ENCODE data around the gene MRFAP1. TPM values are rescaled to one million over a fixed set of nuclear protein-coding genes. Genes with fewer than 3 reads are reported as not detected.
"Not testable (repeated sequence)": the region's sequence is repeated elsewhere in the genome, so short reads cannot be mapped to it uniquely, and the experiment has no call there.

MRFAP1 gene
- total RNA-seq, 4 donors from 2014 or later = 147 to 234 (median 186) TPM

DNA sequence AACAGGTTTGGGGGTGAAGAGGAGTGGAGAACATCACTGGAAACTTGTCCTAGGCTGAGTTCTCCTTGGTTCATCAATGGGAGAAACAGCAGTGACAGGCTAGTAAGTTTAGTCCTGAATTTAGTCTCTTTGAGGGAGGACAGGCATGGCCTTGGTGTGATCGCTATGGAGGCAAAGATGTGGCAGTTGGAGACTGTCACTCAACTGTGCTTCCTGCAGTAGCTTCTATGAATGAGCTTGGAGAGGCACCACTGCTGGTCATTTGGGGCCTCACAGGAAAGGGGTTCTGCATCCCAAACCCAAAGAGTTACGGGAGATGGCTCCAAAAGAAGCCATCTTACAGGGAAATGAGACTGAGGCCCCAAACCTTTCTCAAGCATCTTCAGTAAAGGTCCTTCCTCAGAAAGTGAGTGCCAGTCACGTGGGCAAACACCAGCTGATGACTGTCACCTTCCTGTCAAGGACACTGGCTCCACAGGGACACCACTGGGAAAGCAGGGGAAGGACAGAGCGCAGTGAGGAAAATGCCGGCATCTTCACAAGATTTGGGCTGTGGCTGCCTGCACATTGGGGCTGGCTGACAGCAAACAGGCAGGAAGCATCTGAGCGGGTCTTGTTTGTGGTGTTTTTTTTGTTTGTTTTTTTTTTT, 7.2 kb downstream of the MRFAP1 start:
- no peaks in the 10 kb centered on the region for H3K9me3 ChIP-seq
- intact Hi-C loops (cut with DNase I) = no loop called here
- H3K4me3 ChIP-seq = no peak overlapping the region
- H3K4me1 ChIP-seq = peaks cover 0 to 12% (median 4%) of the 10 kb centered on the region in 3 donors
- H3K27me3 ChIP-seq = no peaks in the 10 kb centered on the region
- DNase-seq = no peak
- TF ChIP-seq, protein P1, sequence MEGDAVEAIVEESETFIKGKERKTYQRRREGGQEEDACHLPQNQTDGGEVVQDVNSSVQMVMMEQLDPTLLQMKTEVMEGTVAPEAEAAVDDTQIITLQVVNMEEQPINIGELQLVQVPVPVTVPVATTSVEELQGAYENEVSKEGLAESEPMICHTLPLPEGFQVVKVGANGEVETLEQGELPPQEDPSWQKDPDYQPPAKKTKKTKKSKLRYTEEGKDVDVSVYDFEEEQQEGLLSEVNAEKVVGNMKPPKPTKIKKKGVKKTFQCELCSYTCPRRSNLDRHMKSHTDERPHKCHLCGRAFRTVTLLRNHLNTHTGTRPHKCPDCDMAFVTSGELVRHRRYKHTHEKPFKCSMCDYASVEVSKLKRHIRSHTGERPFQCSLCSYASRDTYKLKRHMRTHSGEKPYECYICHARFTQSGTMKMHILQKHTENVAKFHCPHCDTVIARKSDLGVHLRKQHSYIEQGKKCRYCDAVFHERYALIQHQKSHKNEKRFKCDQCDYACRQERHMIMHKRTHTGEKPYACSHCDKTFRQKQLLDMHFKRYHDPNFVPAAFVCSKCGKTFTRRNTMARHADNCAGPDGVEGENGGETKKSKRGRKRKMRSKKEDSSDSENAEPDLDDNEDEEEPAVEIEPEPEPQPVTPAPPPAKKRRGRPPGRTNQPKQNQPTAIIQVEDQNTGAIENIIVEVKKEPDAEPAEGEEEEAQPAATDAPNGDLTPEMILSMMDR (IDR thresholded peaks at IDR 0.05) = no peak
- no peak for TF ChIP-seq POLR2A (IDR thresholded peaks at IDR 0.05)
- H3K36me3 ChIP-seq = peaks cover 0 to 11% (median 8%) of the 10 kb centered on the region in 3 donors
- H3K27ac ChIP-seq = no peak overlapping the region
- WGBS, 2 donors = 60 to 64% methylated on average over 6 of the region's 6 CpGs

DNA sequence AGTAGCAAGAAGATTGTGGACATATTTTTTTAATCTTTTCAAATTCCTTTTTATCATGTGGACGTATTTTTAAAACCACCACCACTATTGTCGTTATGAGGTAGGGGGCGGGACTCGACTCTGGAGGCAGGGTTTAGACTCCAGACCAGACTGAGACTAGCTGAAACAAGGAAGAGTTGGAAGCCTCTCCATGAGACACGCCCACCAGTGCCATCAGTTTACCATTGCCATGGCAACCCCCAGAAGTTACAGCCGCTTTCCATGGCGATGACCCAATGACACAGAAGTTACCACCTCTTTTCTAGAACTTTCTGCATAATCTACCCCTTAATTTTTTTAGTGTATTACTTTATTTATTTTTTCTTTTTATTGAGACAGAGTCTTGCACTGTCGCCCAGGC, 8.7 kb downstream of the MRFAP1 start:
- no peaks in the 10 kb centered on the region for H3K36me3 ChIP-seq
- TF ChIP-seq, protein P1 (IDR thresholded peaks at IDR 0.05) = no peak
- TF ChIP-seq POLR2A (IDR thresholded peaks at IDR 0.05) = no peak
- no peaks in the 10 kb centered on the region for H3K4me1 ChIP-seq
- 79 to 87% methylated on average over 8 of the region's 8 CpGs for WGBS, 2 donors
- H3K27me3 ChIP-seq = no peaks in the 10 kb centered on the region
- H3K9me3 ChIP-seq = no peaks in the 10 kb centered on the region
- no peak overlapping the region for H3K27ac ChIP-seq
- intact Hi-C loops (cut with DNase I) = no loop called here
- H3K4me3 ChIP-seq = no peak overlapping the region
- DNase-seq = no peak

DNA sequence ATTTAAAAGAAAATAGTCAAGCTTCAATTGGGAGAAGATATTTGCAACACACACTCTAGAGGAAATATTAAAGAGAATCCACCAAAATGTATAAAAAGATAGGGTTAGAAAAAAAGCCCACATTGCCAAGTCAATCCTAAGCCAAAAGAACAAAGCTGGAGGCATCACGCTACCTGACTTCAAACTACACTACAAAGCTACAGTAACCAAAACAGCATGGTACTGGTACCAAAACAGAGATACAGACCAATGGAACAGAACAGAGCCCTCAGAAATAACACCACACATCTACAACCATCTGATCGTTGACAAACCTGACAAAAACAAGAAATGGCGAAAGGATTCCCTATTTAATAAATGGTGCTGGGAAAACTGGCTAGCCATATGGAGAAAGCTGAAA, 13.7 kb downstream of the MRFAP1 start:
- WGBS, 2 donors = 45 to 100% methylated on average over 1 to 2 of the region's 3 CpGs
- H3K36me3 ChIP-seq; H3K27ac ChIP-seq; H3K27me3 ChIP-seq; intact Hi-C loops (cut with DNase I); DNase-seq; H3K4me3 ChIP-seq; H3K9me3 ChIP-seq: not testable (repeated sequence)
- peaks cover 0 to 10% (median 7%) of the 10 kb centered on the region in 3 donors for H3K4me1 ChIP-seq

DNA sequence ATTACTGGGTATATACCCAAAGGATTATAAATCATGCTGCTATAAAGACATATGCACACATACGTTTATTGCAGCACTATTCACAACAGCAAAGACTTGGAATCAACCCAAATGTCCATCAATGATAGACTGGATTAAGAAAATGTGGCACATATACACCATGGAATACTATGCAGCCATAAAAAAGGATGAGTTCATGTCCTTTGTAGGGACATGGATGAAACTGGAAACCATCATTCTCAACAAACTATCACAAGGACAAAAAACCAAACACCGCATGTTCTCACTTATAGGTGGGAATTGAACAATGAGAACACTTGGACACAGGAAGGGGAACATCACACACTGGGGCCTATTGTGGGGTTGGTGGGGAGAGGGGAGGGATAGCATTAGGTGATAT, 14.8 kb downstream of the MRFAP1 start:
- 79 to 100% methylated on average over 1 to 2 of the region's 2 CpGs for WGBS, 2 donors
- H3K36me3 ChIP-seq; H3K27ac ChIP-seq; H3K4me3 ChIP-seq; intact Hi-C loops (cut with DNase I); H3K27me3 ChIP-seq; DNase-seq; H3K9me3 ChIP-seq: not testable (repeated sequence)
- H3K4me1 ChIP-seq = peaks cover 0 to 21% (median 10%) of the 10 kb centered on the region in 3 donors

DNA sequence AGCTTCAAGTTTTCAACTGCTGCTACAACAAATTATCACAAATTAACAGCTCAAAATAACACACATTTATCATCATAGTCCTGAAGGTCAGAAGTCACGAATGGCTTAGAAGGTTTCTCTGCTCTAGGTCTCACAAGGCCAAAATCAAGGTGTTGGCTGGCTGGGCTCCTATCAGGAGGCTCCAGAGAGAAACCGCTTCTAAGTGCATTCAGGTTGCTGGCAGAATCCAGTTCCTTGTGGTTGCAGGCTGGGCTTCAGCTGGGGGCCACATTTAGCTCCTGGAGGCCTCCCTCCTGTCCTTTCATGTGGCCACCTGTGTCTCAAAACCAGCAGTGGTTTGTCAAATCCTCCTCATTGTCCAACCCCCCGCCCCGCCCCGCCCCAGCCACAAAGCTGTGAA, 15.4 kb downstream of the MRFAP1 start:
- Histone ChIP-seq H3K4me1 (peaks cover 0 to 23% (median 10%) of the 10 kb centered on the region in 3 donors), H3K27me3 (no peaks in the 10 kb centered on the region), H3K36me3 (no peaks in the 10 kb centered on the region), H3K9me3 (no peaks in the 10 kb centered on the region), H3K4me3 (no peak overlapping the region), H3K27ac (no peak overlapping the region)
- intact Hi-C loops (cut with DNase I) = no loop called here
- WGBS, 2 donors = 82% methylated on average over 1 to 3 of the region's 5 CpGs
- no peak for DNase-seq
- no peak for TF ChIP-seq POLR2A (IDR thresholded peaks at IDR 0.05)
- TF ChIP-seq, protein P1 (IDR thresholded peaks at IDR 0.05) = no peak

DNA sequence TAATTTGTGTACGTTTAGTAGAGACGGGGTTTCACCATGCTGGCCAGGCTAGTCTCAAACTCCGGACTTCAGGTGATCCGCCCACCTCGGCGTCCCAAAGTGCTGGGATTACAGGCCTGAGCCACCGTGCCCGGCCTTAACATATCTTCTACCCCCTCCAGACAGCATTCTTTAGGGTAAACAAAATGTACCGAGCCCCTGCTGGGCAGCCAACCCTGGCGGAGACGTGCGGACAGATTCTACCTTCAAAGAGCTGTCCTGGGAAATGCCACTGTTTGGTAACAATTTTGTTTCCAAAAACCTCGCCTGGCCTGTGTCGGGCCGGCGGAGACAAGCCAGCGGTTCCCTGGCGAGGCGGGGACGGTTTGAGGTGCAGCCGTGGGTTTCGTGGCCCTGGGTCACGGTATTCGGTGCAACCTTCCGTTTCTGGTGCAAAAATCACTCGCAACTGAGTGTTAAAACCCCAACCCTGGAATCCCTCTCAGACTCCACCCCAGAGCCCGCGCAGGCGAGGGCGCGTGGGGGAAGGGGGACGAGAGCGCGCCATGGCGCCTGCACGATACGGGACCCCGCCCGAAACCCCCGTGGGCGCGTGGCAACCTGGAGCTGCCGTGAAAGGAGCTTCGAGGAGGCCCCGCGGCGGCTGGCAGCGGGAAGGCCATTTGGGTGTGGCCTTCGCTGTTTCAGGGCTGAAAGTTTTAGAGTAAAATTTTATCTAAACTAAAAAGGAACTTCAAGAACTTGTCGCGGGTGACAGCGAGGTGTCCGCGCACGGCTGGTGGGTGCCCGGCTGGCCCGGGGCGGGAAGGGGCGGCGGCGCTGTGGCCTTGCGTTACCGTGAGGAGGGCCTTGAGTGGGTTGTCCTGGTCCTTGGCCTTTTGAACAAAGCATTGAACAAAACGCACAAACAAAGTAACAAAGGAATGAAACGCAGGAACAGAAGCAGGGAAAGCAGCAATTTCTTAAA, 17.0 kb downstream of the MRFAP1 start:
- Histone ChIP-seq H3K4me3 (no peak overlapping the region), H3K4me1 (peaks cover 0 to 23% (median 10%) of the 10 kb centered on the region in 3 donors), H3K9me3 (no peaks in the 10 kb centered on the region), H3K36me3 (no peaks in the 10 kb centered on the region), H3K27ac (no peak overlapping the region), H3K27me3 (no peaks in the 10 kb centered on the region)
- no peak for DNase-seq
- TF ChIP-seq, protein P1 (IDR thresholded peaks at IDR 0.05) = no peak
- no peak for TF ChIP-seq POLR2A (IDR thresholded peaks at IDR 0.05)
- intact Hi-C loops (cut with DNase I) = no loop called here
- 72 to 76% methylated on average over 46 to 52 of the region's 65 CpGs for WGBS, 2 donors

Measured in esophagus squamous epithelium (tissue), 5 donors.